Astrocyte (in vitro differentiated cells and primary cell): ENCODE data around the gene PPP4C. TPM values are rescaled to one million over a fixed set of nuclear protein-coding genes. Genes with fewer than 3 reads are reported as not detected.

Source experiments
- DNase-seq: peaks from one replicate; pipeline ENCODE4 v3.0.0-alpha.2; 2010; ENCODE audit warnings: low read depth
- FAIRE-seq: peaks from 2 replicates; lab custom pipeline; 2011; peaks lifted over from hg19 to GRCh38; lab: Jason Lieb, UNC
- H2AFZ ChIP-seq: 2 replicates; pipeline ENCODE4 v1.6.0; 2012; ENCODE audit warnings: low read depth, low read length, inconsistent platforms
- H3K27ac ChIP-seq: 2 replicates; pipeline ENCODE4 v1.5.1; 2011; ENCODE audit warnings: low read depth, low read length, inconsistent platforms
- H3K27me3 ChIP-seq: 2 replicates; pipeline ENCODE4 v1.6.0; 2011; ENCODE audit warnings: low read length, inconsistent platforms; ENCODE audit not compliant: insufficient read depth
- H3K36me3 ChIP-seq: 2 replicates; pipeline ENCODE4 v1.5.1; 2011; ENCODE audit warnings: low read length, inconsistent platforms; ENCODE audit not compliant: insufficient read depth
- H3K4me1 ChIP-seq: 2 replicates; pipeline ENCODE4 v1.5.1; 2011; ENCODE audit warnings: low read length, inconsistent platforms; ENCODE audit not compliant: insufficient read depth
- H3K4me2 ChIP-seq: 2 replicates; pipeline ENCODE4 v1.6.0; 2012; ENCODE audit warnings: low read length, inconsistent platforms
- H3K4me3 ChIP-seq: 2 replicates; pipeline ENCODE4 v1.5.1; 2011; ENCODE audit warnings: low read depth, mild to moderate bottlenecking, low read length, inconsistent platforms; ENCODE audit not compliant: insufficient read depth
- H3K79me2 ChIP-seq: 2 replicates; pipeline ENCODE4 v1.6.0; 2012; ENCODE audit warnings: mild to moderate bottlenecking, low read length, inconsistent platforms; ENCODE audit not compliant: insufficient read depth
- H3K9ac ChIP-seq: 2 replicates; pipeline ENCODE4 v1.6.0; 2012; ENCODE audit warnings: mild to moderate bottlenecking, low read length, inconsistent platforms
- H3K9me3 ChIP-seq: 2 replicates; pipeline ENCODE4 v1.5.1; 2012; ENCODE audit warnings: low read depth, mild to moderate bottlenecking, low read length, inconsistent platforms; ENCODE audit not compliant: insufficient read depth
- H4K20me1 ChIP-seq: 2 replicates; pipeline ENCODE4 v1.6.0; 2012; ENCODE audit warnings: low read length, inconsistent platforms; ENCODE audit not compliant: insufficient read depth
- H3K27ac Mint-ChIP-seq: one replicate; pipeline ENCODE4 v1.8.0; 2021; ENCODE audit warnings: mild to moderate bottlenecking, mixed read lengths; ENCODE audit not compliant: unreplicated experiment
- H3K27me3 Mint-ChIP-seq: one replicate; pipeline ENCODE4 v1.8.0; 2021; ENCODE audit warnings: low read depth, mixed read lengths; ENCODE audit not compliant: unreplicated experiment
- H3K36me3 Mint-ChIP-seq: one replicate; pipeline ENCODE4 v1.8.0; 2021; ENCODE audit warnings: low read depth, mixed read lengths; ENCODE audit not compliant: unreplicated experiment
- H3K4me1 Mint-ChIP-seq: one replicate; pipeline ENCODE4 v1.8.0; 2021; ENCODE audit warnings: low read depth, mixed read lengths; ENCODE audit not compliant: unreplicated experiment
- H3K4me3 Mint-ChIP-seq: one replicate; pipeline ENCODE4 v1.8.0; 2021; ENCODE audit warnings: mild to moderate bottlenecking, moderate library complexity, mixed read lengths; ENCODE audit not compliant: unreplicated experiment
- H3K9me3 Mint-ChIP-seq: one replicate; pipeline ENCODE4 v1.8.0; 2021; ENCODE audit warnings: mild to moderate bottlenecking, mixed read lengths; ENCODE audit not compliant: unreplicated experiment
- EZH2 ChIP-seq: IDR thresholded peaks from 2 replicates; pipeline ENCODE4 v1.6.1; 2012; ENCODE audit warnings: mild to moderate bottlenecking, low read length, inconsistent platforms; ENCODE audit not compliant: insufficient read depth
- total RNA-seq: library from RNA; stranded (reverse); gene quantifications from 2 replicates; pipeline ENCODE4 v1.2.1, GENCODE V29; 2021
- TF ChIP-seq, protein P1 (sequence below): IDR thresholded peaks from 2 replicates; pipeline ENCODE4 v1.5.1; 2011; ENCODE audit warnings: low read depth, mild to moderate bottlenecking, inconsistent platforms, low read length, moderate library complexity; ENCODE audit not compliant: insufficient read depth

The PPP4C gene
- total RNA-seq, 1 donor from 2014 or later, result 140 TPM

- H3K79me2 ChIP-seq, result peaks cover 9% of the 10 kb centered on the region
- peaks cover 16% of the 10 kb centered on the region for H3K4me1 ChIP-seq
- H3K27ac ChIP-seq, result no peak overlapping the region
- H3K27me3 Mint-ChIP-seq, result no peaks in the 10 kb centered on the region
- no peak overlapping the region for H3K4me2 ChIP-seq
- TF ChIP-seq EZH2, result no peak
- TF ChIP-seq, protein P1, sequence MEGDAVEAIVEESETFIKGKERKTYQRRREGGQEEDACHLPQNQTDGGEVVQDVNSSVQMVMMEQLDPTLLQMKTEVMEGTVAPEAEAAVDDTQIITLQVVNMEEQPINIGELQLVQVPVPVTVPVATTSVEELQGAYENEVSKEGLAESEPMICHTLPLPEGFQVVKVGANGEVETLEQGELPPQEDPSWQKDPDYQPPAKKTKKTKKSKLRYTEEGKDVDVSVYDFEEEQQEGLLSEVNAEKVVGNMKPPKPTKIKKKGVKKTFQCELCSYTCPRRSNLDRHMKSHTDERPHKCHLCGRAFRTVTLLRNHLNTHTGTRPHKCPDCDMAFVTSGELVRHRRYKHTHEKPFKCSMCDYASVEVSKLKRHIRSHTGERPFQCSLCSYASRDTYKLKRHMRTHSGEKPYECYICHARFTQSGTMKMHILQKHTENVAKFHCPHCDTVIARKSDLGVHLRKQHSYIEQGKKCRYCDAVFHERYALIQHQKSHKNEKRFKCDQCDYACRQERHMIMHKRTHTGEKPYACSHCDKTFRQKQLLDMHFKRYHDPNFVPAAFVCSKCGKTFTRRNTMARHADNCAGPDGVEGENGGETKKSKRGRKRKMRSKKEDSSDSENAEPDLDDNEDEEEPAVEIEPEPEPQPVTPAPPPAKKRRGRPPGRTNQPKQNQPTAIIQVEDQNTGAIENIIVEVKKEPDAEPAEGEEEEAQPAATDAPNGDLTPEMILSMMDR, result no peak
- no peak for DNase-seq
- no peaks in the 10 kb centered on the region for H3K9me3 Mint-ChIP-seq
- H3K36me3 Mint-ChIP-seq, result peaks cover 25% of the 10 kb centered on the region
- H3K36me3 ChIP-seq, result peaks cover 8% of the 10 kb centered on the region
- H4K20me1 ChIP-seq, result peaks cover 17% of the 10 kb centered on the region
- peaks cover 11% of the 10 kb centered on the region for H3K4me1 Mint-ChIP-seq
- peak overlapping the region; percentile 7 for H3K27ac Mint-ChIP-seq
- no peak overlapping the region for H3K4me3 Mint-ChIP-seq
- no peaks in the 10 kb centered on the region for H3K9me3 ChIP-seq
- FAIRE-seq, result no peak
- H3K4me3 ChIP-seq, result no peak overlapping the region
- no peaks in the 10 kb centered on the region for H3K27me3 ChIP-seq
- H3K9ac ChIP-seq, result no peak overlapping the region
- H2AFZ ChIP-seq, result no peak overlapping the region
Observed at GRCh38 chr16:30087181-30087898, 11.5 kb downstream of the PPP4C start.

GRCh38 chr16:30088237-30088831, 12.5 kb downstream of the PPP4C start:
- FAIRE-seq (no peak), DNase-seq (no peak)
- no peaks in the 10 kb centered on the region for H3K27me3 ChIP-seq
- peaks cover 4% of the 10 kb centered on the region for H3K36me3 ChIP-seq
- H3K9me3 ChIP-seq, result no peaks in the 10 kb centered on the region
- H3K4me3 ChIP-seq, result no peak overlapping the region
- H3K4me2 ChIP-seq, result no peak overlapping the region
- Mint-ChIP-seq H3K4me3 (no peak overlapping the region), H3K36me3 (peaks cover 17% of the 10 kb centered on the region), H3K9me3 (no peaks in the 10 kb centered on the region), H3K27ac (peak overlapping the region; percentile 42), H3K27me3 (no peaks in the 10 kb centered on the region), H3K4me1 (peaks cover 14% of the 10 kb centered on the region)
- H3K9ac ChIP-seq, result no peak overlapping the region
- TF ChIP-seq, protein P1, result no peak
- TF ChIP-seq EZH2, result no peak
- no peak overlapping the region for H3K27ac ChIP-seq
- H4K20me1 ChIP-seq, result peaks cover 9% of the 10 kb centered on the region
- H3K4me1 ChIP-seq, result peaks cover 18% of the 10 kb centered on the region
- no peak overlapping the region for H2AFZ ChIP-seq
- H3K79me2 ChIP-seq, result no peaks in the 10 kb centered on the region
